PC-3 (cell line): ENCODE data around the gene TMEM107. TPM values are rescaled to one million over a fixed set of nuclear protein-coding genes. Genes with fewer than 3 reads are reported as not detected.
A peak's percentile ranks its signal among the peaks of the same experiment; 100 is the strongest.
"Not testable (repeated sequence)": the region's sequence is repeated elsewhere in the genome, so short reads cannot be mapped to it uniquely, and the experiment has no call there.

ENCODE experiments used
- ATAC-seq: fragments of 200-7000 bp; cut with Tn5 transposase; 2 replicates; pipeline ENCODE4 v1.9.1; 2020; ENCODE audit warnings: mild to moderate bottlenecking, moderate library complexity
- BruUV-seq: library from RNA; stranded (reverse); fragments of 400-500 nt; replicated peaks from 2 replicates; lab custom pipeline; 2021; lab: Mats Ljungman, UMichigan
- CTCF ChIA-PET: fragments of 300-600 bp; sonication (Branson Sonifier 250); formaldehyde crosslinking; loops from one replicate; lab custom pipeline; 2022; ENCODE audit warnings: antibody characterized with exemption; lab: Charles Lee
- POLR2A ChIA-PET: fragments of 300-600 bp; sonication (Branson Sonifier 250); formaldehyde crosslinking; loops from one replicate; lab custom pipeline; 2022; ENCODE audit warnings: antibody characterized with exemption; ENCODE audit not compliant: unreplicated experiment; lab: Charles Lee
- DNase-seq: peaks from one replicate; pipeline ENCODE4 v3.0.0-alpha.2; 2015
- H2AFZ ChIP-seq: fragments of 300-600 bp; sonication (generic); 2 replicates; pipeline ENCODE4 v1.6.0; 2016; ENCODE audit warnings: antibody characterized with exemption, low read length
- H3F3A ChIP-seq: fragments of 300-600 bp; sonication (generic); one replicate; pipeline ENCODE4 v1.6.0; 2017; ENCODE audit warnings: antibody characterized with exemption, low read length, control low read depth, mild to moderate bottlenecking; ENCODE audit not compliant: unreplicated experiment
- H3K27ac ChIP-seq: fragments of 300-600 bp; sonication (generic); 2 replicates; pipeline ENCODE4 v1.5.1; 2016; ENCODE audit warnings: mild to moderate bottlenecking, low read length
- H3K27me3 ChIP-seq: fragments of 300-600 bp; sonication (generic); 2 replicates; pipeline ENCODE4 v1.6.1; 2016; ENCODE audit warnings: low read length, mixed read lengths
- H3K36me3 ChIP-seq: fragments of 300-600 bp; sonication (generic); 2 replicates; pipeline ENCODE4 v1.6.1; 2016; ENCODE audit warnings: low read depth, mixed run types, low read length, mixed read lengths
- H3K4me1 ChIP-seq: fragments of 300-600 bp; sonication (generic); 2 replicates; pipeline ENCODE4 v1.5.1; 2016; ENCODE audit warnings: low read length; ENCODE audit not compliant: insufficient read depth
- H3K4me2 ChIP-seq: fragments of 300-600 bp; sonication (generic); 2 replicates; pipeline ENCODE4 v1.6.0; 2016; ENCODE audit warnings: low read length
- H3K4me3 ChIP-seq: fragments of 300-600 bp; sonication (generic); 2 replicates; pipeline ENCODE4 v1.5.1; 2016; ENCODE audit warnings: mild to moderate bottlenecking, low read length, mixed read lengths
- H3K79me2 ChIP-seq: fragments of 300-600 bp; sonication (generic); 2 replicates; pipeline ENCODE4 v1.6.1; 2017; ENCODE audit warnings: low read length, mixed read lengths
- H3K9ac ChIP-seq: fragments of 300-600 bp; sonication (generic); 2 replicates; pipeline ENCODE4 v1.6.0; 2016; ENCODE audit warnings: mild to moderate bottlenecking, low read length
- H3K9me2 ChIP-seq: fragments of 300-600 bp; sonication (generic); replicated peaks from 2 replicates; pipeline ENCODE4 v1.6.1; 2016; ENCODE audit warnings: mixed run types, low read length, mixed read lengths
- H3K9me3 ChIP-seq: fragments of 300-600 bp; sonication (generic); 2 replicates; pipeline ENCODE4 v1.6.1; 2016; ENCODE audit warnings: low read length, mixed read lengths
- H4K20me1 ChIP-seq: fragments of 300-600 bp; sonication (generic); 2 replicates; pipeline ENCODE4 v1.6.1; 2016; ENCODE audit warnings: low read length, mixed read lengths
- EZH2 ChIP-seq: fragments of 300-600 bp; sonication (generic); IDR thresholded peaks from one replicate; pipeline ENCODE4 v1.6.1; 2017; ENCODE audit warnings: antibody characterized with exemption, mild to moderate bottlenecking, low read length; ENCODE audit not compliant: unreplicated experiment
- EZH2phosphoT487 ChIP-seq: fragments of 300-600 bp; sonication (generic); IDR thresholded peaks from 2 replicates; pipeline ENCODE4 v1.6.1; 2018; ENCODE audit warnings: mild to moderate bottlenecking, antibody characterized with exemption, low read length, borderline replicate concordance
- intact Hi-C: fragments of 100-400 bp; cut with micrococcal nuclease; formaldehyde crosslinking; loops from 2 replicates; pipeline ENCODE4 v1.9.0; 2023
- total RNA-seq: library from RNA; depleted of rRNA; stranded (reverse); fragments of >200 nt; gene quantifications from 2 replicates; pipeline ENCODE4 v1.2.3, GENCODE V29; 2014
- TF ChIP-seq, protein P1 (sequence below): fragments of 300-600 bp; sonication (generic); conservative IDR thresholded peaks from 2 replicates; pipeline ENCODE4 v1.5.1; 2017; ENCODE audit warnings: antibody characterized with exemption, low read depth, mild to moderate bottlenecking, low read length

Gene TMEM107
- total RNA-seq, 1 experiment from 2014 or later, result 19.0 TPM

DNA sequence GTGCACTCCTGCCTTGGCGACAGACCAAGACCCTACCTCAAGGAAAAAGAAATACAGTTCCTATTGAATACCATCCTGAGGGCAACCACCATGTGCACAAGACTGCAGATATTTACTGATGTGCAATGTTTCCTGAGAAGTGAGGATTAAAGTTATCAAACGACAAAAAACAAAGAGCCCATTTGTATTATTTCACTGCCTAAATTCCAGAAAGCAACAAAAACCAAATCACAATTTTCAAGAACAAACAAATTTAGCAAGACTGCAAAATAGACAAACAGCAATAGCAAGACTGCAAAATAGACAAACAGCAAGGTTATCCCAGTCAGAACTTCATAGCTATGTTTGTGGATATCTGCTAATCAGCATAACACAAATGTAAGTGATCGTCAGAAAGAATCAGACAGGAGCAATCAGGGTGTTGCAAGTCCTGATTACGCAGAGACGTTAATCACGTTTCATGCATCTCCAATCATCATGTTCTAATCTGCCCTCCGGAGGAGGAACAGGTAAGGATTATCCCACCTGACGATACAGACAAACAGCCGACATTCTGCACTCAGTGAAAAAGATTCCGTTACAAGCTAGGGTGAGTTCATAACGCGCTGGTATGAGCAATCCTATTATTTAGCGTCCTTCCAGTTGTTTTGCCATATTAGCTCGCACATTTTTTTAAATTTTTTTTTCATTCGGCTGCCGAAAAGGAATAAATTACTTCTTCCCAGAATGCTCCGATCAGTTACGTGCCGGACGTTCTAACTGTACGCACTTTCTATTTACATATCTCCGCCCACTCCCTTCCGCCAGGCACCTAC, 2.9 kb downstream of the TMEM107 start:
- Histone ChIP-seq H3K4me3 (peak overlapping the region; percentile 65), H3K9me3 (no peaks in the 10 kb centered on the region), H3K4me2 (peak overlapping the region; percentile 82), H4K20me1 (no peaks in the 10 kb centered on the region), H3K79me2 (peaks cover 8% of the 10 kb centered on the region; the same call in 1 of the 2 replicates), H3K9me2 (no peaks in the 10 kb centered on the region), H3K9ac (peak overlapping the region; percentile 86), H3K27ac (peak overlapping the region; percentile 94), H3K27me3 (no peaks in the 10 kb centered on the region), H3F3A (peaks cover 9% of the 10 kb centered on the region), H3K4me1 (peaks cover 18% of the 10 kb centered on the region), H3K36me3 (no peaks in the 10 kb centered on the region), H2AFZ (peak overlapping the region; percentile 49; the same call in 1 of the 2 replicates)
- intact Hi-C loops, result loop anchor here (5.0 kb wide), 1 partner anchor 36 kb away; no protein-coding TSS in a partner anchor
- no peak for TF ChIP-seq EZH2phosphoT487
- TF ChIP-seq, protein P1, sequence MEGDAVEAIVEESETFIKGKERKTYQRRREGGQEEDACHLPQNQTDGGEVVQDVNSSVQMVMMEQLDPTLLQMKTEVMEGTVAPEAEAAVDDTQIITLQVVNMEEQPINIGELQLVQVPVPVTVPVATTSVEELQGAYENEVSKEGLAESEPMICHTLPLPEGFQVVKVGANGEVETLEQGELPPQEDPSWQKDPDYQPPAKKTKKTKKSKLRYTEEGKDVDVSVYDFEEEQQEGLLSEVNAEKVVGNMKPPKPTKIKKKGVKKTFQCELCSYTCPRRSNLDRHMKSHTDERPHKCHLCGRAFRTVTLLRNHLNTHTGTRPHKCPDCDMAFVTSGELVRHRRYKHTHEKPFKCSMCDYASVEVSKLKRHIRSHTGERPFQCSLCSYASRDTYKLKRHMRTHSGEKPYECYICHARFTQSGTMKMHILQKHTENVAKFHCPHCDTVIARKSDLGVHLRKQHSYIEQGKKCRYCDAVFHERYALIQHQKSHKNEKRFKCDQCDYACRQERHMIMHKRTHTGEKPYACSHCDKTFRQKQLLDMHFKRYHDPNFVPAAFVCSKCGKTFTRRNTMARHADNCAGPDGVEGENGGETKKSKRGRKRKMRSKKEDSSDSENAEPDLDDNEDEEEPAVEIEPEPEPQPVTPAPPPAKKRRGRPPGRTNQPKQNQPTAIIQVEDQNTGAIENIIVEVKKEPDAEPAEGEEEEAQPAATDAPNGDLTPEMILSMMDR, result no peak
- no peak for TF ChIP-seq EZH2
- ATAC-seq (peak; percentile 76), DNase-seq (peak; percentile 95)
- POLR2A ChIA-PET, result interaction anchor here (0.6 to 1.2 kb wide), 10 partner anchors 17 to 558 kb away, joined by 3 to 13 read pairs (median 4); partner anchors contain the start of genes ALOXE3, BORCS6, CTC1 and FXR2
- BruUV-seq, result TSS peak; percentile 100
- CTCF ChIA-PET, result no interaction called here

DNA sequence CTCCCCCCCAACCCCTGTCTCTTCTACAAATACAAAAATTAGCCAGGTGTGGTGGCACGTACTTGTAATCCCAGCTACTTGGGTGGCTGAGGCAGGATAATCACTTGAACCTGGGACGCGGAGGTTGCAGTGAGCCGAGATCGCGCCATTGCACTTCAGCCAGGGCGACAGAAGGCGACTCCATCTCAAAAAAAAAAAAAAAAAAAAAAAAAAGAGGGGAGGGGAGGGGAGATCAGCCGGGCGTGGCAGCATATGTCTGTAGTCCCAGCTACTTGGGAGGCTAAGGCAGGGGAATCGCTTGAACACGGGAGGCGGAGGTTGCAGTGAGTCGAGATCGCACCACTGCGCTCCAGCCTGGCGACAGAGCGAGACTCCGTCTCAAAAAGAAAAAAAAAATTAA, 6.0 kb downstream of the TMEM107 start:
- intact Hi-C loops, result loop anchor here (5.0 kb wide), 1 partner anchor 33 kb away; no protein-coding TSS in a partner anchor

DNA sequence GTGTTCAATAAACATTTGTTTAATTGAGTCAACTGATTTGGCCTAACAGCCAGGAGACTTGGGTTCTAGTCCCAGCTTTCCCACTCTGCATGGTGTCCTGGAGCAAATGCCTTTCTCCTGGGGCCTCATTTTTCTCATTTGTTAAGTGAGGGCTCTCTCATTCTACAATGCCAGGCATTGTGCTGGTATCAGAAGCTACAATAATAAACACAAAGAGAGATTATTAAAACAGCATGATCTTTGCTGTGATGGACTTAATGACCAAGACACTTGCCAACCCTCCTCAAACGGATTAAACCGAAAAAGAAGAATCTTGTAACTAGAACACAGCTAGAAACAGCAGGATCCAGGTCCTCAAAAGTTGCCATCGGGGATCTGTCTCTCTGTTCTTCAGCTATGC, 8.7 kb downstream of the TMEM107 start:
- Histone ChIP-seq H2AFZ (no peak overlapping the region), H3K4me2 (no peak overlapping the region), H3K4me1 (peaks cover 14% of the 10 kb centered on the region), H3K9ac (no peak overlapping the region), H3F3A (peaks cover 4% of the 10 kb centered on the region), H3K79me2 (peaks cover 2% of the 10 kb centered on the region), H4K20me1 (no peaks in the 10 kb centered on the region), H3K27me3 (no peaks in the 10 kb centered on the region), H3K36me3 (no peaks in the 10 kb centered on the region), H3K27ac (no peak overlapping the region), H3K4me3 (no peak overlapping the region), H3K9me3 (no peaks in the 10 kb centered on the region), H3K9me2 (no peaks in the 10 kb centered on the region)
- BruUV-seq, result no TSS peak
- TF ChIP-seq EZH2 (no peak), EZH2phosphoT487 (no peak)
- TF ChIP-seq, protein P1, result no peak
- ATAC-seq (no peak), DNase-seq (no peak)
- ChIA-PET POLR2A (no interaction called here), CTCF (no interaction called here)
- intact Hi-C loops, result no loop called here

More for the DNA sequence above, 6.0 kb downstream of the TMEM107 start:
- BruUV-seq, ATAC-seq, H3K4me1 ChIP-seq, H3K79me2 ChIP-seq, H3F3A ChIP-seq, H3K4me3 ChIP-seq, H3K36me3 ChIP-seq, H3K4me2 ChIP-seq, H3K9ac ChIP-seq, H3K9me3 ChIP-seq, POLR2A ChIA-PET, CTCF ChIA-PET, DNase-seq, H3K27me3 ChIP-seq, H3K27ac ChIP-seq, H4K20me1 ChIP-seq, H2AFZ ChIP-seq, H3K9me2 ChIP-seq: not testable (repeated sequence)
